NCI-H1436 (cell line): ENCODE measurements around the gene CCDC71.
A peak's percentile ranks its signal among the peaks of the same experiment; 100 is the strongest.

Source experiments
- DNase-seq: peaks from one replicate; lab custom pipeline; 2025; lab: John Stamatoyannopoulos, UW

CCDC71 gene

GRCh38 chr3:49131040-49131439 is 35.1 kb downstream of the CCDC71 start:
- no peak for DNase-seq

GRCh38 chr3:49124991-49125670 is 41.0 kb downstream of the CCDC71 start:
- DNase-seq, result no peak

GRCh38 chr3:49124203-49124602 is 41.9 kb downstream of the CCDC71 start:
- no peak for DNase-seq

GRCh38 chr3:49123687-49124086 is 42.4 kb downstream of the CCDC71 start:
- DNase-seq, result no peak

GRCh38 chr3:49122886-49123545 is 43.1 kb downstream of the CCDC71 start:
- DNase-seq, result no peak

GRCh38 chr3:49122451-49122850 is 43.7 kb downstream of the CCDC71 start:
- no peak for DNase-seq

- DNase-seq, result no peak
Measured at GRCh38 chr3:49122022-49122421, 44.1 kb downstream of the CCDC71 start.

GRCh38 chr3:49121132-49121736 is 44.9 kb downstream of the CCDC71 start:
- DNase-seq, result no peak

- peak; percentile 75 for DNase-seq
Measured at GRCh38 chr3:49120438-49121131, 45.5 kb downstream of the CCDC71 start, which contains the start of gene USP19. Gene USP19 (minus strand): TSS chr3:49120823. CDS start chr3:49119145, 1,678 bp downstream.

GRCh38 chr3:49120096-49120437 is 46.1 kb downstream of the CCDC71 start:
- DNase-seq, result no peak

GRCh38 chr3:49119439-49119838 is 46.7 kb downstream of the CCDC71 start:
- no peak for DNase-seq

GRCh38 chr3:49119036-49119435 is 47.1 kb downstream of the CCDC71 start:
- DNase-seq, result no peak
